Cardiac muscle cell (in vitro differentiated cells and primary cell): ENCODE results near the gene NEURL4. TPM values are rescaled to one million over a fixed set of nuclear protein-coding genes. Genes with fewer than 3 reads are reported as not detected.
"Not testable (repeated sequence)": the region's sequence is repeated elsewhere in the genome, so short reads cannot be mapped to it uniquely, and the experiment has no call there.

Source experiments
- DNase-seq, 2 donors: peaks; one replicate each; pipeline versions ENCODE4 v3.0.0 to v3.0.0-alpha.2; 2010 to 2017; ENCODE audit warnings: low read depth in 1 of 2, low spot score in 1 of 2
- H3K27ac ChIP-seq: fragments of 200-600 bp; sonication (generic); 2 replicates; pipeline ENCODE4 v1.5.1; 2016
- H3K27me3 ChIP-seq: fragments of 200-600 bp; sonication (generic); 2 replicates; pipeline ENCODE4 v1.6.0; 2016; ENCODE audit warnings: control low read depth
- H3K36me3 ChIP-seq: fragments of 200-600 bp; sonication (generic); 2 replicates; pipeline ENCODE4 v1.5.1; 2016; ENCODE audit warnings: control low read depth
- H3K4me1 ChIP-seq: fragments of 200-600 bp; sonication (generic); 2 replicates; pipeline ENCODE4 v1.8.1; 2017; ENCODE audit warnings: low read depth, mild to moderate bottlenecking, mixed run types
- H3K4me3 ChIP-seq: fragments of 200-600 bp; sonication (generic); 2 replicates; pipeline ENCODE4 v1.5.1; 2016; ENCODE audit warnings: mild to moderate bottlenecking
- H3K9me3 ChIP-seq: fragments of 200-600 bp; sonication (generic); 2 replicates; pipeline ENCODE4 v1.5.1; 2017; ENCODE audit warnings: low read depth, mild to moderate bottlenecking, control low read depth
- CTCF ChIP-seq: IDR thresholded peaks from 2 replicates; pipeline ENCODE4 v1.5.1; 2012; ENCODE audit warnings: low read depth, mild to moderate bottlenecking, low read length
- polyA plus RNA-seq: library from polyadenylated mRNA; unstranded; fragments of >200 nt; fragmentation: Nextera tagmentation; extraction: Ambion mirVana; gene quantifications from 2 replicates; pipeline ENCODE4 v1.2.1, GENCODE V29; 2016
- total RNA-seq: library from RNA; depleted of rRNA; stranded (reverse); fragments of >200 nt; gene quantifications from 2 replicates; pipeline ENCODE4 v1.2.3, GENCODE V29; 2016

The NEURL4 gene
- total and polyA plus RNA-seq, 2 experiments from 2014 or later = 15.5 to 32.4 TPM

- no peaks in the 10 kb centered on the region for H3K9me3 ChIP-seq
- peak overlapping the region; percentile 58 for H3K27ac ChIP-seq
- H3K4me3 ChIP-seq = no peak overlapping the region
- no peak for TF ChIP-seq CTCF
- no peak for DNase-seq
- H3K36me3 ChIP-seq = no peaks in the 10 kb centered on the region
- H3K27me3 ChIP-seq = no peaks in the 10 kb centered on the region
- peaks cover 7% of the 10 kb centered on the region for H3K4me1 ChIP-seq
Measured at GRCh38 chr17:7346761-7347614, 17.9 kb upstream of the NEURL4 start.

- Histone ChIP-seq H3K4me3 (no peak overlapping the region), H3K27me3 (no peaks in the 10 kb centered on the region), H3K9me3 (no peaks in the 10 kb centered on the region), H3K4me1 (peaks cover 2% of the 10 kb centered on the region), H3K36me3 (no peaks in the 10 kb centered on the region), H3K27ac (no peak overlapping the region)
- DNase-seq = no peak
- TF ChIP-seq CTCF = no peak
Measured at GRCh38 chr17:7343250-7343649, 14.1 kb upstream of the NEURL4 start.

- no peak for TF ChIP-seq CTCF
- H3K4me3 ChIP-seq = no peak overlapping the region
Measured at GRCh38 chr17:7341842-7342241, 12.7 kb upstream of the NEURL4 start.

GRCh38 chr17:7340179-7340578 is 11.0 kb upstream of the NEURL4 start:
- TF ChIP-seq CTCF = no peak
- Histone ChIP-seq H3K27ac (no peak overlapping the region), H3K9me3 (no peaks in the 10 kb centered on the region), H3K27me3 (no peaks in the 10 kb centered on the region), H3K36me3 (no peaks in the 10 kb centered on the region), H3K4me1 (no peaks in the 10 kb centered on the region), H3K4me3 (no peak overlapping the region)
- DNase-seq = no peak

More at GRCh38 chr17:7341842-7342241, 12.7 kb upstream of the NEURL4 start:
- Histone ChIP-seq H3K27me3 (no peaks in the 10 kb centered on the region), H3K27ac (no peak overlapping the region), H3K9me3 (no peaks in the 10 kb centered on the region), H3K4me1 (no peaks in the 10 kb centered on the region), H3K36me3 (no peaks in the 10 kb centered on the region)
- DNase-seq = no peak

- H3K4me1 ChIP-seq, H3K27ac ChIP-seq, H3K27me3 ChIP-seq, DNase-seq, H3K9me3 ChIP-seq, H3K36me3 ChIP-seq, H3K4me3 ChIP-seq: not testable (repeated sequence)
Measured at GRCh38 chr17:7337600-7337999, 8.5 kb upstream of the NEURL4 start.

GRCh38 chr17:7336240-7337175 is 7.4 kb upstream of the NEURL4 start, which contains the start of gene ACAP1:
TSS of gene ACAP1 (plus strand) at chr17:7336529. CDS start at chr17:7336735, 206 bp downstream.
- no peak within 1 kb of the TSS for H3K27ac ChIP-seq
- H3K27me3 ChIP-seq = no peaks in the 10 kb centered on the region
- no peak for DNase-seq
- H3K4me3 ChIP-seq = no peak within 1 kb of the TSS
- no peaks in the 10 kb centered on the region for H3K9me3 ChIP-seq
- no peak for TF ChIP-seq CTCF
- no peaks in the 10 kb centered on the region for H3K36me3 ChIP-seq
- peaks cover 7% of the 10 kb centered on the region for H3K4me1 ChIP-seq

GRCh38 chr17:7335765-7336164 is 6.6 kb upstream of the NEURL4 start:
- not testable (repeated sequence) for H3K4me1 ChIP-seq, H3K4me3 ChIP-seq, H3K27ac ChIP-seq, H3K36me3 ChIP-seq, DNase-seq, H3K9me3 ChIP-seq, H3K27me3 ChIP-seq
